Measurements from ENCODE around the gene PLD5. TPM values are rescaled to one million over a fixed set of nuclear protein-coding genes. Genes with fewer than 3 reads are reported as not detected.

Gene PLD5
- total RNA-seq, 1 experiment from 2014 or later = not detected

- Histone ChIP-seq H3K36me3 (ENCODE audit: low read depth, low read length) (no peaks in the 10 kb centered on the region), H3K4me1 (ENCODE audit: insufficient read depth, low read length) (no peaks in the 10 kb centered on the region), H2AFZ (ENCODE audit: low read length) (no peak overlapping the region), H3K79me2 (ENCODE audit: low read length) (no peaks in the 10 kb centered on the region), H3K9me3 (ENCODE audit: low read length) (peaks cover 4% of the 10 kb centered on the region; the same call in 1 of the 2 replicates), H3F3A (ENCODE audit: low read length, unreplicated experiment) (no peaks in the 10 kb centered on the region), H3K27me3 (ENCODE audit: low read length) (peaks cover 18% of the 10 kb centered on the region; the same call in 1 of the 2 replicates), H3K9me2 (replicated peaks; ENCODE audit: low read length) (no peaks in the 10 kb centered on the region), H3K27ac (ENCODE audit: low read length) (no peak overlapping the region), H3K9ac (ENCODE audit: low read length) (no peak overlapping the region), H3K4me2 (ENCODE audit: low read length) (no peak overlapping the region), H4K20me1 (ENCODE audit: low read length) (no peaks in the 10 kb centered on the region), H3K4me3 (ENCODE audit: low read length) (no peak overlapping the region)
- TF ChIP-seq EZH2phosphoT487 (IDR thresholded peaks at IDR 0.05; ENCODE audit: borderline replicate concordance, low read length) = no peak
- TF ChIP-seq EZH2 (IDR thresholded peaks at IDR 0.05; ENCODE audit: low read length, unreplicated experiment) = no peak
- no peak for TF ChIP-seq CTCF (conservative IDR thresholded peaks at IDR 0.05; ENCODE audit: low read depth, low read length)
- intact Hi-C loops (cut with micrococcal nuclease) = no loop called here
- no TSS peak for BruUV-seq (replicated peaks)
- ATAC-seq (no peak), DNase-seq (no peak)
- POLR2A ChIA-PET (ENCODE audit: unreplicated experiment) = no interaction called here
- CTCF ChIA-PET = no interaction called here
Observed at GRCh38 chr1:242411901-242412300, 112.6 kb downstream of the PLD5 start.

GRCh38 chr1:242405947-242406346, 118.5 kb downstream of the PLD5 start:
- Histone ChIP-seq H3K4me2 (ENCODE audit: low read length) (no peak overlapping the region), H4K20me1 (ENCODE audit: low read length) (no peaks in the 10 kb centered on the region), H3K36me3 (ENCODE audit: low read depth, low read length) (no peaks in the 10 kb centered on the region), H3K4me3 (ENCODE audit: low read length) (no peak overlapping the region), H3K27me3 (ENCODE audit: low read length) (peaks cover 6% of the 10 kb centered on the region; the same call in 1 of the 2 replicates), H3K27ac (ENCODE audit: low read length) (no peak overlapping the region), H3K9me3 (ENCODE audit: low read length) (peaks cover 7% of the 10 kb centered on the region; the same call in 1 of the 2 replicates), H2AFZ (ENCODE audit: low read length) (no peak overlapping the region), H3F3A (ENCODE audit: low read length, unreplicated experiment) (no peaks in the 10 kb centered on the region), H3K79me2 (ENCODE audit: low read length) (no peaks in the 10 kb centered on the region), H3K4me1 (ENCODE audit: insufficient read depth, low read length) (no peaks in the 10 kb centered on the region), H3K9me2 (replicated peaks; ENCODE audit: low read length) (no peaks in the 10 kb centered on the region), H3K9ac (ENCODE audit: low read length) (no peak overlapping the region)
- intact Hi-C loops (cut with micrococcal nuclease) = no loop called here
- DNase-seq (no peak), ATAC-seq (no peak)
- BruUV-seq (replicated peaks) = no TSS peak
- ChIA-PET CTCF (no interaction called here), POLR2A (ENCODE audit: unreplicated experiment) (no interaction called here)
- TF ChIP-seq EZH2 (IDR thresholded peaks at IDR 0.05; ENCODE audit: low read length, unreplicated experiment) (no peak), CTCF (conservative IDR thresholded peaks at IDR 0.05; ENCODE audit: low read depth, low read length) (no peak)

GRCh38 chr1:242404296-242404695, 120.2 kb downstream of the PLD5 start:
- intact Hi-C loops (cut with micrococcal nuclease) = no loop called here
- H3K27ac ChIP-seq (ENCODE audit: low read length) = no peak overlapping the region
- H2AFZ ChIP-seq (ENCODE audit: low read length) = no peak overlapping the region
- no peaks in the 10 kb centered on the region for H3K4me1 ChIP-seq (ENCODE audit: insufficient read depth, low read length)
- H3K36me3 ChIP-seq (ENCODE audit: low read depth, low read length) = no peaks in the 10 kb centered on the region
- H4K20me1 ChIP-seq (ENCODE audit: low read length) = no peaks in the 10 kb centered on the region
- H3K4me2 ChIP-seq (ENCODE audit: low read length) = no peak overlapping the region
- no peaks in the 10 kb centered on the region for H3K79me2 ChIP-seq (ENCODE audit: low read length)
- peaks cover 7% of the 10 kb centered on the region; the same call in 1 of the 2 replicates for H3K9me3 ChIP-seq (ENCODE audit: low read length)
- no peaks in the 10 kb centered on the region for H3F3A ChIP-seq (ENCODE audit: low read length, unreplicated experiment)
- H3K4me3 ChIP-seq (ENCODE audit: low read length) = no peak overlapping the region
- TF ChIP-seq CTCF (conservative IDR thresholded peaks at IDR 0.05; ENCODE audit: low read depth, low read length) = no peak
- TF ChIP-seq EZH2phosphoT487 (IDR thresholded peaks at IDR 0.05; ENCODE audit: borderline replicate concordance, low read length) = no peak
- no peak for TF ChIP-seq EZH2 (IDR thresholded peaks at IDR 0.05; ENCODE audit: low read length, unreplicated experiment)
- no peak overlapping the region for H3K9ac ChIP-seq (ENCODE audit: low read length)
- no TSS peak for BruUV-seq (replicated peaks)
- H3K27me3 ChIP-seq (ENCODE audit: low read length) = peaks cover 7% of the 10 kb centered on the region
- no peak for DNase-seq
- ChIA-PET CTCF (no interaction called here), POLR2A (ENCODE audit: unreplicated experiment) (no interaction called here)
- no peak for ATAC-seq
- no peaks in the 10 kb centered on the region for H3K9me2 ChIP-seq (replicated peaks; ENCODE audit: low read length)

Data from PC-3 (cell line).